HepG2 (cell line): ENCODE results near the gene BDP1. TPM values are rescaled to one million over a fixed set of nuclear protein-coding genes. Genes with fewer than 3 reads are reported as not detected.

ENCODE experiments used
- ATAC-seq: fragments of 200-7000 bp; cut with Tn5 transposase; 3 replicates; pipeline ENCODE4 v1.9.1; 2020; ENCODE audit warnings: mild to moderate bottlenecking, moderate library complexity
- BruUV-seq: library from RNA; stranded (reverse); fragments of 400-500 nt; replicated peaks from 2 replicates; lab custom pipeline; 2021; lab: Mats Ljungman, UMichigan
- CTCF ChIA-PET: fragments of 300-600 bp; formaldehyde crosslinking; extraction: SDS; loops from one replicate; lab custom pipeline; 2021; ENCODE audit warnings: low total read pairs, inconsistent platforms, low intra/inter-chr PET ratio; lab: Yijun Ruan, JAX
- POLR2A ChIA-PET: fragments of 350-600 bp; sonication (Branson Sonifier 250); formaldehyde crosslinking; loops from one replicate; lab custom pipeline; 2020; ENCODE audit warnings: antibody characterized with exemption, inconsistent platforms; lab: Yijun Ruan, JAX
- DNase-seq: peaks from one replicate; pipeline ENCODE4 v3.0.0-alpha.2; 2015; ENCODE audit warnings: low spot score
- FAIRE-seq: peaks from 3 replicates; lab custom pipeline; 2011; peaks lifted over from hg19 to GRCh38; lab: Jason Lieb, UNC
- H2AFZ ChIP-seq: one replicate; pipeline ENCODE4 v1.6.1; 2011; ENCODE audit warnings: low read length, inconsistent platforms
- H3K27ac ChIP-seq: fragments of 300-600 bp; 3 replicates; pipeline ENCODE4 v1.8.0; 2011; ENCODE audit warnings: mixed run types, mild to moderate bottlenecking, mixed read lengths, low read length, inconsistent platforms; ENCODE audit not compliant: insufficient read depth; ENCODE audit errors: extremely low read length
- H3K27me3 ChIP-seq, 2 experiments: fragments of 200-600 bp in 1 of 2; 2 replicates in 1 of 2; 3 replicates in 1 of 2; pipeline versions ENCODE4 v1.6.0 to v1.8.0; 2011; ENCODE audit warnings: low read length in 2 of 2, mild to moderate bottlenecking in 2 of 2, moderate library complexity in 2 of 2, inconsistent platforms in 1 of 2; ENCODE audit not compliant: insufficient read depth in 2 of 2, control insufficient read depth in 1 of 2
- H3K36me3 ChIP-seq, 2 experiments: fragments of 200-600 bp in 1 of 2; replicated peaks in 1 of 2; 2 replicates in 1 of 2; 3 replicates in 1 of 2; pipeline versions ENCODE4 v1.5.1 to v1.8.0; 2011; ENCODE audit warnings: low read length in 2 of 2, inconsistent platforms in 1 of 2; ENCODE audit not compliant: insufficient read depth in 2 of 2, control insufficient read depth in 1 of 2
- H3K4me1 ChIP-seq: 2 replicates; pipeline ENCODE4 v1.5.1; 2012; ENCODE audit warnings: low read length, inconsistent platforms; ENCODE audit not compliant: insufficient read depth
- H3K4me2 ChIP-seq: 2 replicates; pipeline ENCODE4 v1.6.0; 2011; ENCODE audit warnings: low read depth, low read length, inconsistent platforms
- H3K4me3 ChIP-seq, 3 experiments: fragments of 200-600 bp in 1 of 3; sonication (generic), shearing (Covaris generic) in 1 of 3; replicated peaks in 1 of 3; 2 replicates each; pipeline ENCODE4 v1.5.1; 2011 to 2016; ENCODE audit warnings: low read length in 3 of 3, inconsistent platforms in 2 of 3, low read depth in 2 of 3, mild to moderate bottlenecking in 2 of 3, control low read depth in 1 of 3, mixed read lengths in 1 of 3; ENCODE audit not compliant: insufficient read depth in 1 of 3
- H3K79me2 ChIP-seq: one replicate; pipeline ENCODE4 v1.6.1; 2011; ENCODE audit warnings: low read length, inconsistent platforms; ENCODE audit not compliant: insufficient read depth
- H3K9ac ChIP-seq: 2 replicates; pipeline ENCODE4 v1.6.0; 2011; ENCODE audit warnings: mild to moderate bottlenecking, low read depth, low read length, inconsistent platforms; ENCODE audit not compliant: insufficient read depth
- H3K9me3 ChIP-seq: 2 replicates; pipeline ENCODE4 v1.5.1; 2012; ENCODE audit warnings: mild to moderate bottlenecking, low read length
- H4K20me1 ChIP-seq: 2 replicates; pipeline ENCODE4 v1.6.0; 2011; ENCODE audit warnings: inconsistent platforms, mild to moderate bottlenecking, low read length, moderate library complexity; ENCODE audit not compliant: insufficient read depth
- CBX1 ChIP-seq: IDR thresholded peaks from one replicate; pipeline ENCODE4 v1.6.1; 2016; ENCODE audit warnings: antibody characterized with exemption, low read depth
- FOSL1 ChIP-seq: sonication (generic); formaldehyde crosslinking; IDR thresholded peaks from 2 replicates; pipeline ENCODE4 v1.9.0; 2021; ENCODE audit warnings: missing genetic modification reagents, borderline replicate concordance
- JUN ChIP-seq: sonication (generic); formaldehyde crosslinking; IDR thresholded peaks from 2 replicates; pipeline ENCODE4 v1.4.0; 2020; ENCODE audit warnings: mild to moderate bottlenecking, missing genetic modification reagents
- NCOA2 ChIP-seq: sonication (generic); formaldehyde crosslinking; IDR thresholded peaks from 2 replicates; pipeline ENCODE4 v1.8.0; 2022; ENCODE audit warnings: inconsistent platforms
- NFE2L1 ChIP-seq: sonication (generic); formaldehyde crosslinking; IDR thresholded peaks from 2 replicates; pipeline ENCODE4 v1.4.0; 2020; ENCODE audit warnings: missing genetic modification reagents, mild to moderate bottlenecking, borderline replicate concordance
- NR2C2 ChIP-seq: sonication (generic); formaldehyde crosslinking; IDR thresholded peaks from 2 replicates; pipeline ENCODE4 v1.4.0; 2020; ENCODE audit warnings: missing genetic modification reagents, mild to moderate bottlenecking, moderate library complexity, borderline replicate concordance
- TBL1XR1 ChIP-seq: fragments of 150-350 bp; IDR thresholded peaks from 2 replicates; pipeline ENCODE4 v1.6.1; 2014; ENCODE audit warnings: borderline replicate concordance, low read length; ENCODE audit not compliant: partially characterized antibody
- U2AF2 ChIP-seq: fragments of 200-400 bp; formaldehyde crosslinking; IDR thresholded peaks from 2 replicates; pipeline ENCODE4 v1.6.1; 2017; ENCODE audit warnings: low read depth, mild to moderate bottlenecking, low read length
- ZBTB7A ChIP-seq: sonication (generic); formaldehyde crosslinking; IDR thresholded peaks from 2 replicates; pipeline ENCODE4 v1.8.0; 2022; ENCODE audit warnings: mild to moderate bottlenecking, missing genetic modification reagents
- ZFY ChIP-seq: sonication (generic); formaldehyde crosslinking; IDR thresholded peaks from 2 replicates; pipeline ENCODE4 v1.4.0; 2020; ENCODE audit warnings: missing genetic modification reagents
- ZKSCAN5 ChIP-seq: sonication (generic); formaldehyde crosslinking; IDR thresholded peaks from 2 replicates; pipeline ENCODE4 v1.5.1; 2020; ENCODE audit warnings: mild to moderate bottlenecking, missing genetic modification reagents
- ZKSCAN8 ChIP-seq: IDR thresholded peaks from 2 replicates; pipeline ENCODE4 v1.6.1; 2016; ENCODE audit warnings: borderline replicate concordance, missing genetic modification reagents, missing compliant biosample characterization
- ZNF558 ChIP-seq: sonication (generic); formaldehyde crosslinking; IDR thresholded peaks from 2 replicates; pipeline ENCODE4 v1.9.0; 2022; ENCODE audit warnings: mild to moderate bottlenecking, missing genetic modification reagents, borderline replicate concordance
- ZNF709 ChIP-seq: sonication (generic); formaldehyde crosslinking; IDR thresholded peaks from 2 replicates; pipeline ENCODE4 v1.5.0; 2020; ENCODE audit warnings: mild to moderate bottlenecking, missing genetic modification reagents
- WGBS: methylation state at CpG from one replicate; pipeline ENCODE4 v1.1.6; 2017; ENCODE audit warnings: low lambda C conversion rate; 5-methylcytosine and 5-hydroxymethylcytosine counted together
- in situ Hi-C: cut with HindIII; loops from 2 replicates; pipeline ENCODE4 v1.10.0; 2017; ENCODE audit warnings: low pct_unique_long_range_greater_than_20kb; ENCODE audit not compliant: extremely low pct_ligation_motif_present
- intact Hi-C: fragments of 100-400 bp; cut with micrococcal nuclease; formaldehyde crosslinking; loops from one replicate; pipeline ENCODE4 v1.10.0; 2022; ENCODE audit not compliant: unreplicated experiment
- polyA plus RNA-seq, 8 experiments: library from polyadenylated mRNA; depleted of rRNA in 3 of 8; stranded (reverse) in 7 of 8; unstranded in 1 of 8; fragments of >200 nt; fragmentation: Illumina TruSeq in 4 of 8; extraction: Trizol in 4 of 8; gene quantifications; 2 replicates each; pipeline versions ENCODE4 v1.2.1 to v1.2.3, GENCODE V29; 2011 to 2016; ENCODE audit warnings: low read depth in 4 of 8, missing spikeins in 1 of 8, mixed read lengths in 1 of 8; ENCODE audit not compliant: insufficient read depth in 1 of 8
- total RNA-seq, 5 experiments: library from RNA; depleted of rRNA; stranded (reverse); fragments of >200 nt; fragmentation: Illumina TruSeq; extraction: Trizol; gene quantifications; 2 replicates each; pipeline ENCODE4 v1.2.3, GENCODE V29; 2016; ENCODE audit warnings: low read depth in 1 of 5
- TF ChIP-seq, protein P1 (sequence below): sonication (generic); formaldehyde crosslinking; IDR thresholded peaks from 2 replicates; pipeline ENCODE4 v1.8.1; 2023; ENCODE audit warnings: mild to moderate bottlenecking, missing genetic modification reagents
- TF ChIP-seq, protein P2 (sequence below): sonication (generic); formaldehyde crosslinking; IDR thresholded peaks from 2 replicates; pipeline ENCODE4 v1.5.0; 2020; ENCODE audit warnings: missing genetic modification reagents, mild to moderate bottlenecking, borderline replicate concordance
- TF ChIP-seq, protein P3 (sequence below): sonication (generic); formaldehyde crosslinking; IDR thresholded peaks from 2 replicates; pipeline ENCODE4 v1.8.0; 2022; ENCODE audit warnings: mild to moderate bottlenecking, missing genetic modification reagents, borderline replicate concordance
- TF ChIP-seq, protein P4 (sequence below): sonication (generic); formaldehyde crosslinking; IDR thresholded peaks from 2 replicates; pipeline ENCODE4 v1.9.0; 2021; ENCODE audit warnings: missing genetic modification reagents, borderline replicate concordance
- TF ChIP-seq, protein P5 (sequence below): sonication (generic); formaldehyde crosslinking; IDR thresholded peaks from 2 replicates; pipeline ENCODE4 v1.8.1; 2023; ENCODE audit warnings: mild to moderate bottlenecking, moderate library complexity, missing genetic modification reagents

The BDP1 gene
- total and polyA plus RNA-seq, 2 of the 13 experiments (the other 11 are each of a cell fraction or from before 2014, with no cell fraction given) = 10.2 to 22.4 TPM

DNA sequence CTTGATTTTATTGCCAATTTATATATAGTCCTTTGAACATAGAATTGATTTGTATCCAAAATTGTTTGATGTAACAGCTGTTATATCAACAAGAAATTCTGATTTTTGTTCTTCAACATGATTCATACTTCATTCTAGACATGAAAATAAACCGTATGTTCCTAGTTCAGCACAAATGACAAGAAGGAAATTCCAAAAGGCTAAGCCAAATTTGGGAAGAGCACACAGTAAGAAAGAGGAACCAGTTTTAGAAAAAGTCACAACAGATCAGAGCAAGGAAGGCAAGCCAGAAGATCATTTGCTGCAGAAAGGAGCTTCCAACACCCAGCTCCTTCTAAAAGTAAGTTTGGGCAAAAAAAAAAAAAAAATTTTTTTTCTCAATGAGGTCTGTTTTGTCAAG, 66.7 kb downstream of the BDP1 start:
- no peak for ATAC-seq
- no TSS peak for BruUV-seq
- intact Hi-C loops = no loop called here
- FAIRE-seq = no peak
- H3K4me1 ChIP-seq = no peaks in the 10 kb centered on the region
- no peaks in the 10 kb centered on the region for H3K27me3 ChIP-seq
- H4K20me1 ChIP-seq = no peaks in the 10 kb centered on the region
- 100% methylated on average over 1 of the region's 1 CpG for WGBS
- no peaks in the 10 kb centered on the region for H3K79me2 ChIP-seq
- no peak for DNase-seq
- H3K4me2 ChIP-seq = no peak overlapping the region
- H3K36me3 ChIP-seq = peaks cover 11 to 53% of the 10 kb centered on the region in 2 experiments
- H3K27ac ChIP-seq = no peak overlapping the region
- no peaks in the 10 kb centered on the region for H3K9me3 ChIP-seq
- H3K4me3 ChIP-seq = no peak overlapping the region
- CTCF ChIA-PET = no interaction called here
- in situ Hi-C loops = no loop called here
- no peak overlapping the region for H3K9ac ChIP-seq
- no peak overlapping the region for H2AFZ ChIP-seq
- POLR2A ChIA-PET = no interaction called here
- no peak for TF ChIP-seq ZKSCAN8 (CRISPR knock-in tag)
- TF ChIP-seq NR2C2 (CRISPR knock-in tag) = no peak
- TF ChIP-seq, protein P1, sequence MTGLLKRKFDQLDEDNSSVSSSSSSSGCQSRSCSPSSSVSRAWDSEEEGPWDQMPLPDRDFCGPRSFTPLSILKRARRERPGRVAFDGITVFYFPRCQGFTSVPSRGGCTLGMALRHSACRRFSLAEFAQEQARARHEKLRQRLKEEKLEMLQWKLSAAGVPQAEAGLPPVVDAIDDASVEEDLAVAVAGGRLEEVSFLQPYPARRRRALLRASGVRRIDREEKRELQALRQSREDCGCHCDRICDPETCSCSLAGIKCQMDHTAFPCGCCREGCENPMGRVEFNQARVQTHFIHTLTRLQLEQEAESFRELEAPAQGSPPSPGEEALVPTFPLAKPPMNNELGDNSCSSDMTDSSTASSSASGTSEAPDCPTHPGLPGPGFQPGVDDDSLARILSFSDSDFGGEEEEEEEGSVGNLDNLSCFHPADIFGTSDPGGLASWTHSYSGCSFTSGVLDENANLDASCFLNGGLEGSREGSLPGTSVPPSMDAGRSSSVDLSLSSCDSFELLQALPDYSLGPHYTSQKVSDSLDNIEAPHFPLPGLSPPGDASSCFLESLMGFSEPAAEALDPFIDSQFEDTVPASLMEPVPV (CRISPR knock-in tag) = no peak
- TF ChIP-seq ZNF709 (CRISPR knock-in tag) = no peak
- no peak for TF ChIP-seq ZFY (CRISPR knock-in tag)
- no peak for TF ChIP-seq CBX1
- TF ChIP-seq, protein P2, sequence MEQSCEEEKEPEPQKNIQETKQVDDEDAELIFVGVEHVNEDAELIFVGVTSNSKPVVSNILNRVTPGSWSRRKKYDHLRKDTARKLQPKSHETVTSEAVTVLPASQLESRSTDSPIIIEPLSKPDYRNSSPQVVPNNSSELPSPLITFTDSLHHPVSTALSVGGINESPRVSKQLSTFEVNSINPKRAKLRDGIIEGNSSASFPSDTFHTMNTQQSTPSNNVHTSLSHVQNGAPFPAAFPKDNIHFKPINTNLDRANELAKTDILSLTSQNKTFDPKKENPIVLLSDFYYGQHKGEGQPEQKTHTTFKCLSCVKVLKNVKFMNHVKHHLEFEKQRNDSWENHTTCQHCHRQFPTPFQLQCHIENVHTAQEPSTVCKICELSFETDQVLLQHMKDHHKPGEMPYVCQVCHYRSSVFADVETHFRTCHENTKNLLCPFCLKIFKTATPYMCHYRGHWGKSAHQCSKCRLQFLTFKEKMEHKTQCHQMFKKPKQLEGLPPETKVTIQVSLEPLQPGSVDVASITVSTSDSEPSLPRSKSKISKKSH = no peak
- TF ChIP-seq JUN (CRISPR knock-in tag) = no peak
- no peak for TF ChIP-seq ZNF558 (CRISPR knock-in tag)
- TF ChIP-seq FOSL1 (CRISPR knock-in tag) = no peak
- TF ChIP-seq ZBTB7A (CRISPR knock-in tag) = no peak
- TF ChIP-seq NFE2L1 (CRISPR knock-in tag) = no peak
- TF ChIP-seq, protein P3, sequence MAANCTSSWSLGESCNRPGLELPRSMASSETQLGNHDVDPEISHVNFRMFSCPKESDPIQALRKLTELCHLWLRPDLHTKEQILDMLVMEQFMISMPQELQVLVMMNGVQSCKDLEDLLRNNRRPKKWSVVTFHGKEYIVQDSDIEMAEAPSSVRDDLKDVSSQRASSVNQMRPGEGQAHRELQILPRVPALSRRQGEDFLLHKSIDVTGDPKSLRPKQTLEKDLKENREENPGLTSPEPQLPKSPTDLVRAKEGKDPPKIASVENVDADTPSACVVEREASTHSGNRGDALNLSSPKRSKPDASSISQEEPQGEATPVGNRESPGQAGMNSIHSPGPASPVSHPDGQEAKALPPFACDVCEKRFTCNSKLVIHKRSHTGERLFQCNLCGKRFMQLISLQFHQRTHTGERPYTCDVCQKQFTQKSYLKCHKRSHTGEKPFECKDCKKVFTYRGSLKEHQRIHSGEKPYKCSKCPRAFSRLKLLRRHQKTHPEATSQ (CRISPR knock-in tag) = no peak
- TF ChIP-seq ZKSCAN5 (CRISPR knock-in tag) = no peak
- TF ChIP-seq TBL1XR1 = no peak
- TF ChIP-seq NCOA2 (CRISPR knock-in tag) = no peak
- TF ChIP-seq, protein P4, sequence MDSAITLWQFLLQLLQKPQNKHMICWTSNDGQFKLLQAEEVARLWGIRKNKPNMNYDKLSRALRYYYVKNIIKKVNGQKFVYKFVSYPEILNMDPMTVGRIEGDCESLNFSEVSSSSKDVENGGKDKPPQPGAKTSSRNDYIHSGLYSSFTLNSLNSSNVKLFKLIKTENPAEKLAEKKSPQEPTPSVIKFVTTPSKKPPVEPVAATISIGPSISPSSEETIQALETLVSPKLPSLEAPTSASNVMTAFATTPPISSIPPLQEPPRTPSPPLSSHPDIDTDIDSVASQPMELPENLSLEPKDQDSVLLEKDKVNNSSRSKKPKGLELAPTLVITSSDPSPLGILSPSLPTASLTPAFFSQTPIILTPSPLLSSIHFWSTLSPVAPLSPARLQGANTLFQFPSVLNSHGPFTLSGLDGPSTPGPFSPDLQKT (CRISPR knock-in tag) = no peak
- TF ChIP-seq, protein P5, sequence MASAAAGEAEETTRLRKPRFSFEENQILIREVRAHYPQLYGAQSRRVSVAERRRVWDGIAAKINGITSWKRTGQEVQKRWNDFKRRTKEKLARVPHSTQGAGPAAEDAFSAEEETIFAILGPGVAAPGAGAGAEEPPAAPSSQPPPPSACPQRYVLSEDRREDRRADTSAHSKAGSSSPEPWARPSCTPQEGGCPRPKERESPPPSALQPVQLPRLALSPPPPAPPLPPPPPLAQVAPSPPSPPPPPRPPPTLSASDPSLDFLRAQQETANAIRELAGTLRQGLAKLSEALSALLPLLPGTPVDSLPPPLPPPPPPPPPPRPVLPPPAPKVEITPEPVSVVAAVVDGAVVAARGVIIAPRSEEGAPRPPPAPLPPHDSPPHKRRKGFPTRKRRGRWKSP (CRISPR knock-in tag) = no peak
- no peak for TF ChIP-seq U2AF2
